SKM-1 treated with dmso at 0.1 percent for 144 hours (cell line): Measurements from ENCODE around the gene NTRK2.

ENCODE experiments used
- DNase-seq: peaks from one replicate; lab custom pipeline; 2025; ENCODE audit not compliant: unreplicated experiment; lab: John Stamatoyannopoulos, UW

Gene NTRK2

GRCh38 chr9:84731696-84732095 lies 62.2 kb downstream of the NTRK2 start:
- DNase-seq, result no peak

- DNase-seq, result no peak
Measured at GRCh38 chr9:84736081-84736480, 66.6 kb downstream of the NTRK2 start.

GRCh38 chr9:84736536-84736935 lies 67.0 kb downstream of the NTRK2 start:
- DNase-seq, result no peak

GRCh38 chr9:84738353-84738752 lies 68.8 kb downstream of the NTRK2 start:
- no peak for DNase-seq

- no peak for DNase-seq
Measured at GRCh38 chr9:84742261-84742660, 72.7 kb downstream of the NTRK2 start.

GRCh38 chr9:84744195-84744594 lies 74.7 kb downstream of the NTRK2 start:
- DNase-seq, result no peak

GRCh38 chr9:84744726-84745125 lies 75.2 kb downstream of the NTRK2 start:
- DNase-seq, result no peak

GRCh38 chr9:84748112-84748511 lies 78.6 kb downstream of the NTRK2 start:
- DNase-seq, result no peak

GRCh38 chr9:84750152-84750865 lies 80.8 kb downstream of the NTRK2 start:
- no peak for DNase-seq

GRCh38 chr9:84751921-84752320 lies 82.4 kb downstream of the NTRK2 start:
- no peak for DNase-seq

GRCh38 chr9:84754461-84754860 lies 84.9 kb downstream of the NTRK2 start:
- no peak for DNase-seq

GRCh38 chr9:84754881-84755280 lies 85.4 kb downstream of the NTRK2 start:
- DNase-seq, result no peak

- DNase-seq, result no peak
Measured at GRCh38 chr9:84755380-84755779, 85.9 kb downstream of the NTRK2 start.

- DNase-seq, result no peak
Measured at GRCh38 chr9:84756171-84756570, 86.6 kb downstream of the NTRK2 start.

GRCh38 chr9:84756731-84757130 lies 87.2 kb downstream of the NTRK2 start:
- DNase-seq, result no peak

- DNase-seq, result no peak
Measured at GRCh38 chr9:84758817-84759216, 89.3 kb downstream of the NTRK2 start.

GRCh38 chr9:84759300-84759750 lies 89.8 kb downstream of the NTRK2 start:
- no peak for DNase-seq

GRCh38 chr9:84759804-84760203 lies 90.3 kb downstream of the NTRK2 start:
- DNase-seq, result no peak

- no peak for DNase-seq
Measured at GRCh38 chr9:84761137-84761808, 91.7 kb downstream of the NTRK2 start.

GRCh38 chr9:84772511-84772910 lies 103.0 kb downstream of the NTRK2 start:
- DNase-seq, result no peak

GRCh38 chr9:84773022-84773421 lies 103.5 kb downstream of the NTRK2 start:
- no peak for DNase-seq

GRCh38 chr9:84775056-84775643 lies 105.6 kb downstream of the NTRK2 start:
- no peak for DNase-seq
